WTC11 (cell line): Measurements from ENCODE around the gene UPK3A. TPM values are rescaled to one million over a fixed set of nuclear protein-coding genes. Genes with fewer than 3 reads are reported as not detected.

ENCODE experiments used
- ATAC-seq: fragments of 200-7000 bp; cut with Tn5 transposase; 2 replicates; pipeline ENCODE4 v1.10.0; 2021; ENCODE audit warnings: mild to moderate bottlenecking, moderate library complexity
- CTCF ChIA-PET: fragments of 300-600 bp; sonication (Branson Sonifier 250); formaldehyde crosslinking; loops from one replicate; lab custom pipeline; 2021; ENCODE audit warnings: antibody characterized with exemption; lab: Charles Lee
- POLR2A ChIA-PET: fragments of 350-600 bp; sonication (Branson Sonifier 250); formaldehyde crosslinking; loops from one replicate; lab custom pipeline; 2021; ENCODE audit warnings: antibody characterized with exemption; lab: Charles Lee
- DNase-seq: peaks from one replicate; pipeline ENCODE4 v3.0.0; 2021; ENCODE audit warnings: low spot score
- H3K27ac Mint-ChIP-seq: 2 replicates; pipeline ENCODE4 v1.8.0; 2021; ENCODE audit warnings: mixed read lengths
- H3K27me3 Mint-ChIP-seq: 2 replicates; pipeline ENCODE4 v1.8.0; 2021; ENCODE audit warnings: low read depth, mild to moderate bottlenecking, moderate library complexity, mixed read lengths
- H3K36me3 Mint-ChIP-seq: 2 replicates; pipeline ENCODE4 v1.8.0; 2021; ENCODE audit warnings: mixed read lengths
- H3K4me1 Mint-ChIP-seq: 2 replicates; pipeline ENCODE4 v1.8.0; 2022; ENCODE audit warnings: mixed read lengths
- H3K4me3 Mint-ChIP-seq: 2 replicates; pipeline ENCODE4 v1.8.0; 2021; ENCODE audit warnings: mild to moderate bottlenecking, moderate library complexity, mixed read lengths
- H3K9me3 Mint-ChIP-seq: 2 replicates; pipeline ENCODE4 v1.8.0; 2021; ENCODE audit warnings: mixed read lengths
- ARID4B ChIP-seq: sonication (generic); formaldehyde crosslinking; IDR thresholded peaks from 2 replicates; pipeline ENCODE4 v1.8.0; 2023; ENCODE audit warnings: missing genetic modification reagents, mild to moderate bottlenecking, borderline replicate concordance
- CDX4 ChIP-seq: fragments of 250-450 bp; sonication (Bioruptor Pico); IDR thresholded peaks from 2 replicates; pipeline ENCODE4 v1.9.0; 2021; ENCODE audit warnings: moderate library complexity, mild to moderate bottlenecking, inconsistent platforms, borderline replicate concordance
- FOXK1 ChIP-seq: sonication (generic); formaldehyde crosslinking; IDR thresholded peaks from 2 replicates; pipeline ENCODE4 v1.8.0; 2022; ENCODE audit warnings: mild to moderate bottlenecking, moderate library complexity, missing genetic modification reagents
- GABPB1 ChIP-seq: sonication (generic); formaldehyde crosslinking; IDR thresholded peaks from 2 replicates; pipeline ENCODE4 v1.8.1; 2023; ENCODE audit warnings: mild to moderate bottlenecking, missing genetic modification reagents
- GTF2I ChIP-seq: fragments of 250-450 bp; sonication (Bioruptor Pico); conservative IDR thresholded peaks from 2 replicates; pipeline ENCODE4 v1.4.0; 2021; ENCODE audit warnings: mild to moderate bottlenecking
- HMGA2 ChIP-seq: fragments of 250-450 bp; sonication (Bioruptor Pico); IDR thresholded peaks from 2 replicates; pipeline ENCODE4 v1.4.0; 2021; ENCODE audit warnings: mild to moderate bottlenecking, moderate library complexity
- NR2C2 ChIP-seq: sonication (generic); formaldehyde crosslinking; IDR thresholded peaks from 2 replicates; pipeline ENCODE4 v1.8.0; 2022; ENCODE audit warnings: mild to moderate bottlenecking, missing genetic modification reagents
- NR3C1 ChIP-seq: sonication (generic); formaldehyde crosslinking; conservative IDR thresholded peaks from 2 replicates; pipeline ENCODE4 v1.8.1; 2023; ENCODE audit warnings: low read depth, mild to moderate bottlenecking, missing genetic modification reagents
- OVOL2 ChIP-seq: fragments of 250-450 bp; sonication (Bioruptor Pico); IDR thresholded peaks from 2 replicates; pipeline ENCODE4 v1.9.0; 2021; ENCODE audit warnings: mild to moderate bottlenecking, borderline replicate concordance
- RELA ChIP-seq: sonication (generic); formaldehyde crosslinking; IDR thresholded peaks from 2 replicates; pipeline ENCODE4 v1.8.1; 2022; ENCODE audit warnings: missing genetic modification reagents, mild to moderate bottlenecking, borderline replicate concordance
- SMAD3 ChIP-seq: sonication (generic); formaldehyde crosslinking; IDR thresholded peaks from 2 replicates; pipeline ENCODE4 v1.8.0; 2022; ENCODE audit warnings: missing genetic modification reagents, mild to moderate bottlenecking, borderline replicate concordance
- TEAD4 ChIP-seq: sonication (generic); formaldehyde crosslinking; IDR thresholded peaks from 2 replicates; pipeline ENCODE4 v1.8.0; 2022; ENCODE audit warnings: mild to moderate bottlenecking, missing genetic modification reagents
- ZNF512 ChIP-seq: sonication (generic); formaldehyde crosslinking; IDR thresholded peaks from 2 replicates; pipeline ENCODE4 v1.8.1; 2022; ENCODE audit warnings: missing genetic modification reagents, borderline replicate concordance
- total RNA-seq: library from RNA; stranded (reverse); gene quantifications from 3 replicates; pipeline ENCODE4 v1.2.3, GENCODE V29; 2021
- TF ChIP-seq, protein P1 (sequence below): fragments of 250-450 bp; sonication (Bioruptor Pico); IDR thresholded peaks from 2 replicates; pipeline ENCODE4 v1.8.0; 2021; ENCODE audit warnings: mild to moderate bottlenecking
- TF ChIP-seq, protein P2 (sequence below): fragments of 250-450 bp; sonication (Bioruptor Pico); IDR thresholded peaks from 2 replicates; pipeline ENCODE4 v1.9.0; 2021; ENCODE audit warnings: mild to moderate bottlenecking
- TF ChIP-seq, protein P3 (sequence below): sonication (generic); formaldehyde crosslinking; IDR thresholded peaks from 2 replicates; pipeline ENCODE4 v1.8.1; 2023; ENCODE audit warnings: mild to moderate bottlenecking, missing genetic modification reagents, borderline replicate concordance

UPK3A gene
- total RNA-seq, 1 experiment from 2014 or later = 0.37 TPM

- DNase-seq (no peak), ATAC-seq (no peak)
- no peaks in the 10 kb centered on the region for H3K9me3 Mint-ChIP-seq
- H3K4me3 Mint-ChIP-seq = no peak overlapping the region
- ChIA-PET CTCF (no interaction called here), POLR2A (no interaction called here)
- no peaks in the 10 kb centered on the region for H3K27me3 Mint-ChIP-seq
- peaks cover 25% of the 10 kb centered on the region for H3K36me3 Mint-ChIP-seq
- TF ChIP-seq GTF2I (no peak), NR3C1 (no peak), CDX4 (no peak), HMGA2 (no peak), TEAD4 (CRISPR knock-in tag) (no peak), NR2C2 (CRISPR knock-in tag) (no peak), GABPB1 (no peak), RELA (CRISPR knock-in tag) (no peak), SMAD3 (CRISPR knock-in tag) (no peak), FOXK1 (CRISPR knock-in tag) (no peak), ZNF512 (no peak), ARID4B (CRISPR knock-in tag) (no peak), OVOL2 (no peak)
- TF ChIP-seq, protein P1, sequence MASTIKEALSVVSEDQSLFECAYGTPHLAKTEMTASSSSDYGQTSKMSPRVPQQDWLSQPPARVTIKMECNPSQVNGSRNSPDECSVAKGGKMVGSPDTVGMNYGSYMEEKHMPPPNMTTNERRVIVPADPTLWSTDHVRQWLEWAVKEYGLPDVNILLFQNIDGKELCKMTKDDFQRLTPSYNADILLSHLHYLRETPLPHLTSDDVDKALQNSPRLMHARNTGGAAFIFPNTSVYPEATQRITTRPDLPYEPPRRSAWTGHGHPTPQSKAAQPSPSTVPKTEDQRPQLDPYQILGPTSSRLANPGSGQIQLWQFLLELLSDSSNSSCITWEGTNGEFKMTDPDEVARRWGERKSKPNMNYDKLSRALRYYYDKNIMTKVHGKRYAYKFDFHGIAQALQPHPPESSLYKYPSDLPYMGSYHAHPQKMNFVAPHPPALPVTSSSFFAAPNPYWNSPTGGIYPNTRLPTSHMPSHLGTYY (CRISPR knock-in tag) = no peak
- TF ChIP-seq, protein P2, sequence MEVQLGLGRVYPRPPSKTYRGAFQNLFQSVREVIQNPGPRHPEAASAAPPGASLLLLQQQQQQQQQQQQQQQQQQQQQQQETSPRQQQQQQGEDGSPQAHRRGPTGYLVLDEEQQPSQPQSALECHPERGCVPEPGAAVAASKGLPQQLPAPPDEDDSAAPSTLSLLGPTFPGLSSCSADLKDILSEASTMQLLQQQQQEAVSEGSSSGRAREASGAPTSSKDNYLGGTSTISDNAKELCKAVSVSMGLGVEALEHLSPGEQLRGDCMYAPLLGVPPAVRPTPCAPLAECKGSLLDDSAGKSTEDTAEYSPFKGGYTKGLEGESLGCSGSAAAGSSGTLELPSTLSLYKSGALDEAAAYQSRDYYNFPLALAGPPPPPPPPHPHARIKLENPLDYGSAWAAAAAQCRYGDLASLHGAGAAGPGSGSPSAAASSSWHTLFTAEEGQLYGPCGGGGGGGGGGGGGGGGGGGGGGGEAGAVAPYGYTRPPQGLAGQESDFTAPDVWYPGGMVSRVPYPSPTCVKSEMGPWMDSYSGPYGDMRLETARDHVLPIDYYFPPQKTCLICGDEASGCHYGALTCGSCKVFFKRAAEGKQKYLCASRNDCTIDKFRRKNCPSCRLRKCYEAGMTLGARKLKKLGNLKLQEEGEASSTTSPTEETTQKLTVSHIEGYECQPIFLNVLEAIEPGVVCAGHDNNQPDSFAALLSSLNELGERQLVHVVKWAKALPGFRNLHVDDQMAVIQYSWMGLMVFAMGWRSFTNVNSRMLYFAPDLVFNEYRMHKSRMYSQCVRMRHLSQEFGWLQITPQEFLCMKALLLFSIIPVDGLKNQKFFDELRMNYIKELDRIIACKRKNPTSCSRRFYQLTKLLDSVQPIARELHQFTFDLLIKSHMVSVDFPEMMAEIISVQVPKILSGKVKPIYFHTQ (CRISPR knock-in tag) = no peak
- TF ChIP-seq, protein P3, sequence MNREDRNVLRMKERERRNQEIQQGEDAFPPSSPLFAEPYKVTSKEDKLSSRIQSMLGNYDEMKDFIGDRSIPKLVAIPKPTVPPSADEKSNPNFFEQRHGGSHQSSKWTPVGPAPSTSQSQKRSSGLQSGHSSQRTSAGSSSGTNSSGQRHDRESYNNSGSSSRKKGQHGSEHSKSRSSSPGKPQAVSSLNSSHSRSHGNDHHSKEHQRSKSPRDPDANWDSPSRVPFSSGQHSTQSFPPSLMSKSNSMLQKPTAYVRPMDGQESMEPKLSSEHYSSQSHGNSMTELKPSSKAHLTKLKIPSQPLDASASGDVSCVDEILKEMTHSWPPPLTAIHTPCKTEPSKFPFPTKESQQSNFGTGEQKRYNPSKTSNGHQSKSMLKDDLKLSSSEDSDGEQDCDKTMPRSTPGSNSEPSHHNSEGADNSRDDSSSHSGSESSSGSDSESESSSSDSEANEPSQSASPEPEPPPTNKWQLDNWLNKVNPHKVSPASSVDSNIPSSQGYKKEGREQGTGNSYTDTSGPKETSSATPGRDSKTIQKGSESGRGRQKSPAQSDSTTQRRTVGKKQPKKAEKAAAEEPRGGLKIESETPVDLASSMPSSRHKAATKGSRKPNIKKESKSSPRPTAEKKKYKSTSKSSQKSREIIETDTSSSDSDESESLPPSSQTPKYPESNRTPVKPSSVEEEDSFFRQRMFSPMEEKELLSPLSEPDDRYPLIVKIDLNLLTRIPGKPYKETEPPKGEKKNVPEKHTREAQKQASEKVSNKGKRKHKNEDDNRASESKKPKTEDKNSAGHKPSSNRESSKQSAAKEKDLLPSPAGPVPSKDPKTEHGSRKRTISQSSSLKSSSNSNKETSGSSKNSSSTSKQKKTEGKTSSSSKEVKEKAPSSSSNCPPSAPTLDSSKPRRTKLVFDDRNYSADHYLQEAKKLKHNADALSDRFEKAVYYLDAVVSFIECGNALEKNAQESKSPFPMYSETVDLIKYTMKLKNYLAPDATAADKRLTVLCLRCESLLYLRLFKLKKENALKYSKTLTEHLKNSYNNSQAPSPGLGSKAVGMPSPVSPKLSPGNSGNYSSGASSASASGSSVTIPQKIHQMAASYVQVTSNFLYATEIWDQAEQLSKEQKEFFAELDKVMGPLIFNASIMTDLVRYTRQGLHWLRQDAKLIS (CRISPR knock-in tag) = no peak
- H3K27ac Mint-ChIP-seq = no peak overlapping the region
- peaks cover 23% of the 10 kb centered on the region for H3K4me1 Mint-ChIP-seq
These were observed 35.7 kb downstream of the UPK3A start for GRCh38 chr22:45320357-45320976.
